Measurements from ENCODE around the gene NCF2. TPM values are rescaled to one million over a fixed set of nuclear protein-coding genes. Genes with fewer than 3 reads are reported as not detected.

NCF2 gene
- total RNA-seq, 4 donors from 2014 or later = 16.9 to 48.3 (median 33.9) TPM

DNA sequence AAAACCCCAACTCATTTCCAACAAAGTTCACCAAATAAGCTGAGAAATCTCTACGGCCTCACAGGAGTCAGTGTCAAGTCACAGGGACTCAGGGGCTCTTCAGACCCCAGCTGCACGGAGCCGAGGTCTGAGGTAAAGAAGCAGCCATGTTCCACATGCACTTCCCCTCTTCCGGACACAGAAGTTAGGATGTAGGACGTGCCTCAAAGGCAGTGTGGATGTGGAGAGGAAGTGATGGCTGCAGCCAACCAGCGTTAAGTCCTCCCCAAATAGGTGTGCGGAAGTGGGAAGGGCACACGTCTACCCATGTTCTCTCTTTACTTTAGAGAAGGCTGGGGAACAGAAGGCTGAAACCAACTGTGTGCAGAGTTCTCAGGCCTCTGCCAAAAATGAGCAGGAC lies 14.6 kb upstream of the NCF2 start:
- no peaks in the 10 kb centered on the region for H3K9me3 ChIP-seq
- no peaks in the 10 kb centered on the region for H3K36me3 ChIP-seq
- H3K27me3 ChIP-seq = no peaks in the 10 kb centered on the region
- TF ChIP-seq POLR2A (IDR thresholded peaks at IDR 0.05) (no peak), CTCF (IDR thresholded peaks at IDR 0.05) (no peak), POLR2AphosphoS5 (IDR thresholded peaks at IDR 0.05) (no peak), EP300 (IDR thresholded peaks at IDR 0.05) (no peak)
- H3K27ac ChIP-seq = no peak overlapping the region
- H3K4me3 ChIP-seq = no peak overlapping the region
- 81% methylated on average over 8 of the region's 8 CpGs for WGBS
- DNase-seq (ENCODE audit: low spot score in 2 of 2) = no peak
- H3K4me1 ChIP-seq = peaks cover 16% of the 10 kb centered on the region

GRCh38 chr1:183604038-183604808 lies 14.0 kb upstream of the NCF2 start:
- TF ChIP-seq POLR2AphosphoS5 (IDR thresholded peaks at IDR 0.05) (no peak), EP300 (IDR thresholded peaks at IDR 0.05) (no peak), CTCF (IDR thresholded peaks at IDR 0.05) (no peak), POLR2A (IDR thresholded peaks at IDR 0.05) (no peak)
- Histone ChIP-seq H3K27me3 (no peaks in the 10 kb centered on the region), H3K27ac (no peak overlapping the region), H3K36me3 (no peaks in the 10 kb centered on the region), H3K9me3 (no peaks in the 10 kb centered on the region), H3K4me1 (peaks cover 10% of the 10 kb centered on the region), H3K4me3 (no peak overlapping the region)
- 69% methylated on average over 10 of the region's 10 CpGs for WGBS
- no peak for DNase-seq (ENCODE audit: low spot score in 2 of 2)

DNA sequence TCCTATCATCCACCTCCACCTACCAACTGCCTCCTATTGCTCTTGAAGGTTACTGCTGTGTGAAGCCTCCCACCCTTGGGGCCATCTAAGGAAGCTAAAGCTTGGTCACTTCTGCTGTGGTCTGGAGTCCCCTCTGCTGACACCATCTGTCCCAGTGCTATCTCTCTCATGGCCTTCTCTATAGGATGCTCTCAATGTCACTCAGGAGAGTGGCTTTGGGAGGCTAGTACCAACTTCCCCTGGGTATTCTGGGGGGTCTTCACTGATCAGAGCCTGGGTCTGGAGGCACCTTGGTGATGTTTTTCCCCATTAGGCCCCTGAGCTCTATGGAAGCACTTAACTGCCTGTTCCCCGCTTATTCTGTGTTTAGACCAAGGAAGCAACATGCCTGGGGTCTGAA lies 12.3 kb upstream of the NCF2 start:
- no peak for DNase-seq (ENCODE audit: low spot score in 2 of 2)
- WGBS = 86% methylated on average over 1 of the region's 1 CpG
- Histone ChIP-seq H3K4me1 (peaks cover 3% of the 10 kb centered on the region), H3K36me3 (no peaks in the 10 kb centered on the region), H3K27me3 (no peaks in the 10 kb centered on the region), H3K4me3 (no peak overlapping the region), H3K27ac (no peak overlapping the region), H3K9me3 (no peaks in the 10 kb centered on the region)
- TF ChIP-seq POLR2A (IDR thresholded peaks at IDR 0.05) = no peak
- no peak for TF ChIP-seq EP300 (IDR thresholded peaks at IDR 0.05)
- TF ChIP-seq POLR2AphosphoS5 (IDR thresholded peaks at IDR 0.05) = no peak
- TF ChIP-seq CTCF (IDR thresholded peaks at IDR 0.05) = no peak

DNA sequence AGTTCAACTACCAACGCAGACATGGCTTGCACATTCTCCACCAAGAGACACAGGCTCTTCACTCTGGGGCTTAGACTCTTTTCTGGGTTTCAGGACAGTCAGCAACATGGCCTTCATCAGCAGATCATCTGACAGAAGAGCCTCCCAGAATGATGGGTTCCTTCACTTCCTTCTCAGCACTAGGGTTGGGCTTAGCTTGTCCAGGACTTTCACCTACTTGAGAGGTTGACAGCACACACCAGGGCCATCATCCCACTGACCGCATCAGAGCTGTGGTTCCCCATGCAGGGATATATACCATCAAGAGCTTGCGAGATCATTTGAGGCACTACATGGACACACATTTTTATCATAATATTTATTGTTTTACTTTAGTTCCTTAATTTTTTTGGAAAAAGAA lies 10.4 kb upstream of the NCF2 start:
- no peak overlapping the region for H3K27ac ChIP-seq
- H3K27me3 ChIP-seq = no peaks in the 10 kb centered on the region
- WGBS = 88% methylated on average over 3 of the region's 3 CpGs
- H3K4me1 ChIP-seq = peaks cover 3% of the 10 kb centered on the region
- DNase-seq (ENCODE audit: low spot score in 2 of 2) = no peak
- no peak for TF ChIP-seq CTCF (IDR thresholded peaks at IDR 0.05)
- TF ChIP-seq POLR2AphosphoS5 (IDR thresholded peaks at IDR 0.05) = no peak
- no peak for TF ChIP-seq POLR2A (IDR thresholded peaks at IDR 0.05)
- TF ChIP-seq EP300 (IDR thresholded peaks at IDR 0.05) = no peak
- H3K9me3 ChIP-seq = no peaks in the 10 kb centered on the region
- no peaks in the 10 kb centered on the region for H3K36me3 ChIP-seq
- no peak overlapping the region for H3K4me3 ChIP-seq

GRCh38 chr1:183600136-183600535 lies 9.9 kb upstream of the NCF2 start:
- H3K27me3 ChIP-seq = no peaks in the 10 kb centered on the region
- WGBS = 69% methylated on average over 3 of the region's 3 CpGs
- no peak overlapping the region for H3K27ac ChIP-seq
- no peaks in the 10 kb centered on the region for H3K36me3 ChIP-seq
- H3K9me3 ChIP-seq = no peaks in the 10 kb centered on the region
- no peak for DNase-seq (ENCODE audit: low spot score in 2 of 2)
- no peak overlapping the region for H3K4me3 ChIP-seq
- H3K4me1 ChIP-seq = peaks cover 3% of the 10 kb centered on the region
- TF ChIP-seq POLR2AphosphoS5 (IDR thresholded peaks at IDR 0.05) (peak in 1 of 3 donors; percentile 72), POLR2A (IDR thresholded peaks at IDR 0.05) (no peak), CTCF (IDR thresholded peaks at IDR 0.05) (no peak), EP300 (IDR thresholded peaks at IDR 0.05) (no peak)
